T-helper 1 cell treated with Interleukin-12 subunit alpha and Interleukin-12 subunit beta and Interleukin-4 antibody, amounts not matched to agents 30 μg/mL and 1 μg/mL, for 36 hours (primary cell): ENCODE measurements around the gene NELFE.
"Not testable (repeated sequence)": the region's sequence is repeated elsewhere in the genome, so short reads cannot be mapped to it uniquely, and the experiment has no call there.

Experiments used
- H3K27ac Mint-ChIP-seq: one replicate; pipeline ENCODE4 v1.8.0; 2021; ENCODE audit warnings: mild to moderate bottlenecking, mixed read lengths
- H3K27me3 Mint-ChIP-seq: one replicate; pipeline ENCODE4 v1.8.0; 2021; ENCODE audit warnings: low read depth, mixed read lengths
- H3K36me3 Mint-ChIP-seq: one replicate; pipeline ENCODE4 v1.8.0; 2021; ENCODE audit warnings: low read depth, mixed read lengths
- H3K4me1 Mint-ChIP-seq: one replicate; pipeline ENCODE4 v1.8.0; 2021; ENCODE audit warnings: low read depth, mixed read lengths
- H3K4me3 Mint-ChIP-seq: one replicate; pipeline ENCODE4 v1.8.0; 2021; ENCODE audit warnings: mild to moderate bottlenecking, moderate library complexity, mixed read lengths
- H3K9me3 Mint-ChIP-seq: one replicate; pipeline ENCODE4 v1.8.0; 2021; ENCODE audit warnings: mixed read lengths

NELFE gene

DNA sequence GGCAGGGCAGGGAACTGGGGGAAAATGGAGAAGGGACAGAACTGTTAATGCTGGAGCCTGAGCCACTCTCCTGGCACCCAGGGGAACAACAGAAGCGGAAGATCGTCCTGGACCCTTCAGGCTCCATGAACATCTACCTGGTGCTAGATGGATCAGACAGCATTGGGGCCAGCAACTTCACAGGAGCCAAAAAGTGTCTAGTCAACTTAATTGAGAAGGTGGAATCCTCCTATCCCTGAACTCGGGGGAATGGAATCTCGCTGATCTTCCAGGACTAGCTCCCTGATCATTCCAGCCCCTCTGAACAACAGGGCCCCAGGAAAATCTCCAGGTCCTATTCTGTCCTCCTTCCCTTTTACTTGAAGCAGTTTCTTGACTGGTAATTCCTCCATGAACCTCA, 10.9 kb downstream of the NELFE start:
- no peak overlapping the region for H3K27ac Mint-ChIP-seq
- no peak overlapping the region for H3K4me3 Mint-ChIP-seq
- peaks cover 7% of the 10 kb centered on the region for H3K4me1 Mint-ChIP-seq
- no peaks in the 10 kb centered on the region for H3K27me3 Mint-ChIP-seq
- H3K36me3 Mint-ChIP-seq: peaks cover 8% of the 10 kb centered on the region
- H3K9me3 Mint-ChIP-seq: no peaks in the 10 kb centered on the region

DNA sequence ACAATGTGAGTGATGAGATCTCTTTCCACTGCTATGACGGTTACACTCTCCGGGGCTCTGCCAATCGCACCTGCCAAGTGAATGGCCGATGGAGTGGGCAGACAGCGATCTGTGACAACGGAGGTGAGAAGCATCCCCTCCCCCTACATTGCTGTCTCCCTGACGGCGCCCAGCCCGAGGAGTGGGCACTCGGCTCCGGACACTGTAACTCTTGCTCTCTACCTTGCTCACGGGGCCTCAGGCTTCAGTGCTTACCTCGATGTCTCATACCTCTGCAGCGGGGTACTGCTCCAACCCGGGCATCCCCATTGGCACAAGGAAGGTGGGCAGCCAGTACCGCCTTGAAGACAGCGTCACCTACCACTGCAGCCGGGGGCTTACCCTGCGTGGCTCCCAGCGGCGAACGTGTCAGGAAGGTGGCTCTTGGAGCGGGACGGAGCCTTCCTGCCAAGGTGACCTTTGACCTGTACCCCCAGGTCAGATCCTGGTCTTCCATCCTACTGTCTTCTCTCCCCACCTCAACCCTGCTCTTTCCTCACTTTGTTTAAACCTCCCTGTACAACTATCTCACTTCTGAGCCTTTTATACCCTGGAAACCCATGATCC, 11.6 kb downstream of the NELFE start:
- H3K4me1 Mint-ChIP-seq: peaks cover 7% of the 10 kb centered on the region
- H3K4me3 Mint-ChIP-seq: no peak overlapping the region
- H3K9me3 Mint-ChIP-seq: no peaks in the 10 kb centered on the region
- no peaks in the 10 kb centered on the region for H3K27me3 Mint-ChIP-seq
- H3K27ac Mint-ChIP-seq: no peak overlapping the region
- peaks cover 5% of the 10 kb centered on the region for H3K36me3 Mint-ChIP-seq

DNA sequence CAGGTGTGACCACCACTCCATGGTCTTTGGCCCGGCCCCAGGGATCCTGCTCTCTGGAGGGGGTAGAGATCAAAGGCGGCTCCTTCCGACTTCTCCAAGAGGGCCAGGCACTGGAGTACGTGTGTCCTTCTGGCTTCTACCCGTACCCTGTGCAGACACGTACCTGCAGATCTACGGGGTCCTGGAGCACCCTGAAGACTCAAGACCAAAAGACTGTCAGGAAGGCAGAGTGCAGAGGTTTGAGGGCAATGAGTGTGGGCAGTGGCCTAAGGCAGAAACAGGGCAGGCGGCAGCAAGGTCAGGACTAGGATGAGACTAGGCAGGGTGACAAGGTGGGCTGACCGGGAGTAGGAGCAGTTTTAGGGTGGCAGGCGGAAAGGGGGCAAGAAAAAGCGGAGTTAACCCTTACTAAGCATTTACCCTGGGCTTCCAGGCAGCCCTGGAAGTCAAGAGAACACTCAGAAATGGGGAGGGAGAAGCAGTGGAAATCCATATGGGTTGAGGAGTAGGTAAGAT, 12.3 kb downstream of the NELFE start:
- peaks cover 7% of the 10 kb centered on the region for H3K4me1 Mint-ChIP-seq

DNA sequence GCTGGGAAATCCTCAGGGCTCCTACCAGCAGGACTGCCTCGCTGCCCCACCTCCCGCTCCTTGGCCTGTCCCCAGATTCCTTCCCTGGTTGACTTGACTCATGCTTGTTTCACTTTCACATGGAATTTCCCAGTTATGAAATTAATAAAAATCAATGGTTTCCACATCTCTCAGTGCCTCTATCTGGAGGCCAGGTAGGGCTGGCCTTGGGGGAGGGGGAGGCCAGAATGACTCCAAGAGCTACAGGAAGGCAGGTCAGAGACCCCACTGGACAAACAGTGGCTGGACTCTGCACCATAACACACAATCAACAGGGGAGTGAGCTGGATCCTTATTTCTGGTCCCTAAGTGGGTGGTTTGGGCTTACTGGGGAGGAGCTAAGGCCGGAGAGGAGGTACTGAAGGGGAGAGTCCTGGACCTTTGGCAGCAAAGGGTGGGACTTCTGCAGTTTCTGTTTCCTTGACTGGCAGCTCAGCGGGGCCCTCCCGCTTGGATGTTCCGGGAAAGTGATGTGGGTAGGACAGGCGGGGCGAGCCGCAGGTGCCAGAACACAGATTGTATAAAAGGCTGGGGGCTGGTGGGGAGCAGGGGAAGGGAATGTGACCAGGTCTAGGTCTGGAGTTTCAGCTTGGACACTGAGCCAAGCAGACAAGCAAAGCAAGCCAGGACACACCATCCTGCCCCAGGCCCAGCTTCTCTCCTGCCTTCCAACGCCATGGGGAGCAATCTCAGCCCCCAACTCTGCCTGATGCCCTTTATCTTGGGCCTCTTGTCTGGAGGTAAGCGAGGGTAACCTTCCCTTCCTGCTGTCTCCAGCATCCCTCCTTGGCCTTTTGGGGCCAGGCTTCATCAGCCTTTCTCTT, 13.0 kb downstream of the NELFE start, which contains the start of gene CFB:
TSS of gene CFB (plus strand) at position 589 of the 863 bp plus-strand sequence. CDS start at position 716, 127 bp downstream.
- Mint-ChIP-seq H3K4me3 (no peak within 1 kb of the TSS), H3K27me3 (no peaks in the 10 kb centered on the region), H3K27ac (no peak within 1 kb of the TSS), H3K4me1 (peaks cover 7% of the 10 kb centered on the region), H3K36me3 (peaks cover 2% of the 10 kb centered on the region), H3K9me3 (no peaks in the 10 kb centered on the region)

More for the DNA sequence above, 12.3 kb downstream of the NELFE start:
- H3K4me3 Mint-ChIP-seq: no peak overlapping the region
- H3K9me3 Mint-ChIP-seq: no peaks in the 10 kb centered on the region
- H3K27ac Mint-ChIP-seq: no peak overlapping the region
- peaks cover 5% of the 10 kb centered on the region for H3K36me3 Mint-ChIP-seq
- H3K27me3 Mint-ChIP-seq: no peaks in the 10 kb centered on the region

DNA sequence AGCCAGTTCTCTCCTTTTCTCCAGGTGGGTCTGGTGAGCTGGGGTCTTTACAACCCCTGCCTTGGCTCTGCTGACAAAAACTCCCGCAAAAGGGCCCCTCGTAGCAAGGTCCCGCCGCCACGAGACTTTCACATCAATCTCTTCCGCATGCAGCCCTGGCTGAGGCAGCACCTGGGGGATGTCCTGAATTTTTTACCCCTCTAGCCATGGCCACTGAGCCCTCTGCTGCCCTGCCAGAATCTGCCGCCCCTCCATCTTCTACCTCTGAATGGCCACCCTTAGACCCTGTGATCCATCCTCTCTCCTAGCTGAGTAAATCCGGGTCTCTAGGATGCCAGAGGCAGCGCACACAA, 13.6 kb downstream of the NELFE start:
- Mint-ChIP-seq H3K36me3 (peaks cover under 1% of the 10 kb centered on the region), H3K27me3 (no peaks in the 10 kb centered on the region), H3K9me3 (no peaks in the 10 kb centered on the region), H3K27ac (no peak overlapping the region), H3K4me1 (peaks cover 7% of the 10 kb centered on the region), H3K4me3 (no peak overlapping the region)

DNA sequence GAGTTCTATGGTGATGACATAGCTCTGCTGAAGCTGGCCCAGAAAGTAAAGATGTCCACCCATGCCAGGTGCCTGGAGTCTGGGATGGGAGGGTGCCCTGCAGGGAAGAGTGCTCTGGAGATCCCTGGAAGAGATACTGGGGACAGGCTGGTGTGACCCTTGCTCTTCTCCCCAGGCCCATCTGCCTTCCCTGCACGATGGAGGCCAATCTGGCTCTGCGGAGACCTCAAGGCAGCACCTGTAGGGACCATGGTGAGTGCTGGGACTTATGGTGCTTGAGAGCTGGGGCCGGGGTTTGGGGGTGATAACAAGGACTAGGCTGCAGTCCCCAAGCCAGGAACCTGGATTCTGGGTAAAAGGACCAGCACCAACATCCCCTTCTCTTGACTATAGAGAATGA, 15.0 kb downstream of the NELFE start:
- no peak overlapping the region for H3K4me3 Mint-ChIP-seq
- no peaks in the 10 kb centered on the region for H3K27me3 Mint-ChIP-seq
- H3K9me3 Mint-ChIP-seq: no peaks in the 10 kb centered on the region
- peaks cover 7% of the 10 kb centered on the region for H3K4me1 Mint-ChIP-seq
- H3K27ac Mint-ChIP-seq: no peak overlapping the region
- no peaks in the 10 kb centered on the region for H3K36me3 Mint-ChIP-seq

DNA sequence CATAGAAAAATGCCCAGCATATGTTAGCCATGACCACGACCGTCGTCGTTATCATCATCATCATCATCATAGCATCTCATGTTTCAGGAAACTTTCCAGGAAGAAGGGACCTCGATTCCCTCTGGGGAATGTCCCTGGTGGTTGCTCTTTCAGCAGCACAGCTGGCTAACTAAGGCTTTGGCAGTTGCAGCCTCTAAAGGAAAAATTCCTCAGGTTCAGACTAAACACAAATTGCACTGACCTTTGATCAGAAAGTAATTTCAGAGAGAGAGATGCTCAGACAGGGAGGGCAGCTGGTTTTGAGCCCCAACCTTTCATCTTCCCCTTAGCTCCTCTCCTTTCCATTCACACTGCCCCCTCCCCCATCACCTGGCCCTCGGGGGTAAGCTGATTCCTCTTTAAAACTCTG, 18.5 kb downstream of the NELFE start:
- Mint-ChIP-seq H3K4me1 (peaks cover under 1% of the 10 kb centered on the region), H3K36me3 (no peaks in the 10 kb centered on the region), H3K4me3 (no peak overlapping the region), H3K9me3 (no peaks in the 10 kb centered on the region), H3K27ac (no peak overlapping the region), H3K27me3 (peaks cover 3% of the 10 kb centered on the region)

DNA sequence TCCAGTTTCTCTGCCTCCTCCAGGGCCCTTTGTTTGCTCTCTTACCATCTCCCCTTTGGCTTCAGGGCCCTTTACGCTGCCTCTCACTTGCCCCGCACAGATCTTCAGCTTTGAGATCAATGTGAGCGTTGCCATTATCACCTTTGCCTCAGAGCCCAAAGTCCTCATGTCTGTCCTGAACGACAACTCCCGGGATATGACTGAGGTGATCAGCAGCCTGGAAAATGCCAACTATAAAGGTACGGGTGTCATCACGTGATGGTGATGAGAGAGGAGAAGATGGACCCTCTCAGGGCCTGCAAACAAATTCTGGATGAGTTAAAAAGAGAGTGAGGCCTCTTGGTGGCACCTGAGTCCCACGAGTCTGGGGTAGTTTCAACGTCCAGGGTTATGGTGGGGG, 22.9 kb downstream of the NELFE start:
- Mint-ChIP-seq H3K4me3 (no peak overlapping the region), H3K27ac (no peak overlapping the region), H3K36me3 (no peaks in the 10 kb centered on the region)

DNA sequence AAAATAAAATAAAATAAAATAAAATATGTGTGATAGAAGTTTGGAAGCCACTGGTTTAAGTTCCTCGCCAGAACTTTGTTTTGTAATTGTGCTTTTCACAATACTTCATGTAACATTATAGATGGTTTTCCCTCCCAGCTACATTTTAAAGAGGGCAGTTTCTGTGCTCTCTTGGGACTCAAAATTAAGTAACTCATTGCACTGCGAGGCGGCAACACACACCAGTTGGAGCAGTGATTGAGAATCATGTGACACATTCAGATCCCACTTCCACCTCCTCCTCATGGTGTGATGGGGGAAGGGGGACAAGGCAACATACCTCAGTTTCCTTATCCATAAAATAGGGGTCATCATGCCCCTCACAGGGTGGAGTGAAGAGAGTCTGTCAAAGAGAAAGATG, 23.8 kb downstream of the NELFE start:
- no peak overlapping the region for H3K27ac Mint-ChIP-seq
- H3K4me1 Mint-ChIP-seq: no peaks in the 10 kb centered on the region
- no peaks in the 10 kb centered on the region for H3K36me3 Mint-ChIP-seq
- peaks cover 3% of the 10 kb centered on the region for H3K27me3 Mint-ChIP-seq
- H3K9me3 Mint-ChIP-seq: no peaks in the 10 kb centered on the region
- H3K4me3 Mint-ChIP-seq: no peak overlapping the region

More for the DNA sequence above, 22.9 kb downstream of the NELFE start:
- H3K4me1 Mint-ChIP-seq: no peaks in the 10 kb centered on the region
- H3K9me3 Mint-ChIP-seq: no peaks in the 10 kb centered on the region
- H3K27me3 Mint-ChIP-seq: peaks cover 3% of the 10 kb centered on the region

DNA sequence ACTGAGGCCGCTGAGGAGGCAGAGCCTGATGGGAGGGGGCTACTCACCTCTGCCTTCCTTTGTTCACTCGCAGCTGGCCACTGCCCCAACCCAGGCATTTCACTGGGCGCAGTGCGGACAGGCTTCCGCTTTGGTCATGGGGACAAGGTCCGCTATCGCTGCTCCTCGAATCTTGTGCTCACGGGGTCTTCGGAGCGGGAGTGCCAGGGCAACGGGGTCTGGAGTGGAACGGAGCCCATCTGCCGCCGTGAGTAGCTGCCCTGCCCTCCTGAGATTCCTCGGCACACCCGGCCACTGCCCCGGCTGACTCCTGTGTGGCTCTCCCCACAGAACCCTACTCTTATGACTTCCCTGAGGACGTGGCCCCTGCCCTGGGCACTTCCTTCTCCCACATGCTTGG, 25.2 kb downstream of the NELFE start:
- Mint-ChIP-seq H3K27ac (no peak overlapping the region), H3K36me3 (no peaks in the 10 kb centered on the region), H3K4me1 (no peaks in the 10 kb centered on the region), H3K4me3 (no peak overlapping the region), H3K9me3 (no peaks in the 10 kb centered on the region), H3K27me3 (peaks cover 3% of the 10 kb centered on the region)

DNA sequence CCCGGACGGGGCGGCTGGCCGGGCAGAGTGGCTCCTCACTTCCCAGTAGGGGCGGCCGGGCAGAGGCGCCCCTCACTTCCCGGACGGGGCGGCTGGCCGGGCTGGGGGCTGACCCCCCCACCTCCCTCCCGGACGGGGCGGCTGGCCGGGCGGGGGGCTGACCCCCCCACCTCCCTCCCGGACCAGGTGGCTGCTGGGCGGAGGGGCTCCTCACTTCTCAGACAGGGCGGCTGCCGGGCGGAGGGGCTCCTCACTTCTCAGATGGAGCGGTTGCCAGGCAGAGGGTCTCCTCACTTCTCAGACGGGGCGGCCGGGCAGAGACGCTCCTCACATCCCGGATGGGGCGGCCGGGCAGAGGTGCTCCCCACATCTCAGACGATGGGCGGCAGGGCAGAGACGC, 26.6 kb downstream of the NELFE start:
- not testable (repeated sequence) for H3K27ac Mint-ChIP-seq, H3K9me3 Mint-ChIP-seq, H3K4me1 Mint-ChIP-seq, H3K27me3 Mint-ChIP-seq, H3K36me3 Mint-ChIP-seq, H3K4me3 Mint-ChIP-seq

DNA sequence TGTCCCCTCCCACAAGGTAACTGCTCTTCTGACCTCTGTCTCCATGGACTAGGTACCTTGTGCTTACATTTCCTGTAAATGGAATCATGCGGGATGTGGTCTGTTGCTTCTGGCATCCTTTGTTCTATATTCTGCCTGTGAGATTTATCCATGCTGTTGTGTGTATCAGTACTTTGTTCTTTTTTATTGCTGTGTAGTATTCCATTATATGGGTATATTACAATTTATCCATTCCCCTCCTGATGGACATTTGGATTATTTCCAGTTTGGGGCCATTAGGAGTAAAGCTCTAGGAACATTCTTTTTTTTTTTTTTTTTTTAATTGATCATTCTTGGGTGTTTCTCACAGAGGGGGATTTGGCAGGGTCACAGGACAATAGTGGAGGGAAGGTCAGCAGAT, 27.8 kb downstream of the NELFE start:
- H3K27ac Mint-ChIP-seq: no peak overlapping the region
- H3K4me1 Mint-ChIP-seq: no peaks in the 10 kb centered on the region
- no peaks in the 10 kb centered on the region for H3K36me3 Mint-ChIP-seq
- H3K9me3 Mint-ChIP-seq: no peaks in the 10 kb centered on the region
- H3K27me3 Mint-ChIP-seq: peaks cover 3% of the 10 kb centered on the region
- no peak overlapping the region for H3K4me3 Mint-ChIP-seq

DNA sequence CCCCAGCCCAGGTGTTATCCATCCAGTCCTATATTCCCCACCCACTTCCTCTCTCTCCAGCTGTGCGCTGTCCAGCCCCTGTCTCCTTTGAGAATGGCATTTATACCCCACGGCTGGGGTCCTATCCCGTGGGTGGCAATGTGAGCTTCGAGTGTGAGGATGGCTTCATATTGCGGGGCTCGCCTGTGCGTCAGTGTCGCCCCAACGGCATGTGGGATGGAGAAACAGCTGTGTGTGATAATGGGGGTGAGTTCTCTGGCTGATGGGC, 30.2 kb downstream of the NELFE start:
- H3K4me3 Mint-ChIP-seq: no peak overlapping the region
- no peaks in the 10 kb centered on the region for H3K4me1 Mint-ChIP-seq
- H3K36me3 Mint-ChIP-seq: no peaks in the 10 kb centered on the region
- no peak overlapping the region for H3K27ac Mint-ChIP-seq
- H3K9me3 Mint-ChIP-seq: no peaks in the 10 kb centered on the region
- H3K27me3 Mint-ChIP-seq: no peaks in the 10 kb centered on the region

DNA sequence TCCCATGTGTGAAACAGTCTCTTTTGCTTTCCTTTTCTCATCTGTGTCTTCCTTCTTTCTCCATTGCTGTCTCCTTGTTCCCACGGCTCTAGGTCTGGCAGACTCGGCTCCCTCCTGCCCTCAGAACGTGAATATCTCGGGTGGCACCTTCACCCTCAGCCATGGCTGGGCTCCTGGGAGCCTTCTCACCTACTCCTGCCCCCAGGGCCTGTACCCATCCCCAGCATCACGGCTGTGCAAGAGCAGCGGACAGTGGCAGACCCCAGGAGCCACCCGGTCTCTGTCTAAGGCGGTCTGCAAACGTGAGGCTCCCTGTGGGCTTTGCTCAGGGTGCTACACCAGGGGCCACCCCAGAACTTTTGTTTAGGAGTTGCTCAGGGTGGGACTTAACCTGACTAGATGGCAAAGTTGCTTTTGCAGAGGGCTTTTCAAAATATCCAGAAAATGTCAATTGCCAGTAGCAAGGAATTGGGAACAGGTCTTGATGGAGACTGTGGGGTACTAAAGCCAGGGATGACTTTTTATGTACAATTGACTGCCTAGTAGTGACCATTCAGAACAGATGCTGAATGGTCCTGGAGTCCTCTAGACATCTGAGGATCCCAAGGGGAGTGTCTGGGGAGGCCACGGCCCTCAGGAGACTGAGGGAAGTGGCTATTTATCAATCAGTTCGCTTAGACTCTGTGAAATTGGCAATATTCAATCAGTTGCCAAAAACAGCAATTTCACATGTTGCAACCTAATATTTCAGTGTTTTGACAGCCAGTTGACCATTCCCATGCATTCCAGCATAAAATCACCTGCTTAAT, 30.7 kb downstream of the NELFE start:
- H3K36me3 Mint-ChIP-seq: no peaks in the 10 kb centered on the region
- no peak overlapping the region for H3K27ac Mint-ChIP-seq
- H3K4me1 Mint-ChIP-seq: no peaks in the 10 kb centered on the region
- H3K4me3 Mint-ChIP-seq: no peak overlapping the region
- no peaks in the 10 kb centered on the region for H3K9me3 Mint-ChIP-seq
- no peaks in the 10 kb centered on the region for H3K27me3 Mint-ChIP-seq
